ENCODE results near the gene TRMT61A. TPM values are rescaled to one million over a fixed set of nuclear protein-coding genes. Genes with fewer than 3 reads are reported as not detected.

The TRMT61A gene
- total and polyA plus RNA-seq, 9 donors: 6.4 to 9.1 (median 7.8) TPM

- no peaks in the 10 kb centered on the region for H3K27me3 ChIP-seq (ENCODE audit: control insufficient read depth, insufficient read depth, low read length)
- no peak overlapping the region for H3K4me3 ChIP-seq (ENCODE audit: low read length)
- no peak for DNase-seq
- no peak overlapping the region for H3K27ac ChIP-seq (ENCODE audit: low read length)
- H3K4me1 ChIP-seq (ENCODE audit: control insufficient read depth, insufficient read depth, low read length): peaks cover 45% of the 10 kb centered on the region
- H3K9me3 ChIP-seq (replicated peaks; ENCODE audit: control insufficient read depth, low read depth, low read length): no peaks in the 10 kb centered on the region
- 66% methylated on average over 12 of the region's 21 CpGs for WGBS (ENCODE audit: insufficient coverage)
- H3K36me3 ChIP-seq (ENCODE audit: control insufficient read depth, insufficient read depth, low read length): peaks cover 23% of the 10 kb centered on the region
These were observed 6.3 kb downstream of the TRMT61A start for GRCh38 chr14:103535081-103535890.

GRCh38 chr14:103535891-103536565 is 7.0 kb downstream of the TRMT61A start:
- H3K9me3 ChIP-seq (replicated peaks; ENCODE audit: control insufficient read depth, low read depth, low read length): no peaks in the 10 kb centered on the region
- peaks cover 16% of the 10 kb centered on the region for H3K36me3 ChIP-seq (ENCODE audit: control insufficient read depth, insufficient read depth, low read length)
- H3K27ac ChIP-seq (ENCODE audit: low read length): no peak overlapping the region
- WGBS (ENCODE audit: insufficient coverage): 67% methylated on average over 8 of the region's 11 CpGs
- no peak overlapping the region for H3K4me3 ChIP-seq (ENCODE audit: low read length)
- H3K27me3 ChIP-seq (ENCODE audit: control insufficient read depth, insufficient read depth, low read length): no peaks in the 10 kb centered on the region
- H3K4me1 ChIP-seq (ENCODE audit: control insufficient read depth, insufficient read depth, low read length): peaks cover 48% of the 10 kb centered on the region
- no peak for DNase-seq

DNA sequence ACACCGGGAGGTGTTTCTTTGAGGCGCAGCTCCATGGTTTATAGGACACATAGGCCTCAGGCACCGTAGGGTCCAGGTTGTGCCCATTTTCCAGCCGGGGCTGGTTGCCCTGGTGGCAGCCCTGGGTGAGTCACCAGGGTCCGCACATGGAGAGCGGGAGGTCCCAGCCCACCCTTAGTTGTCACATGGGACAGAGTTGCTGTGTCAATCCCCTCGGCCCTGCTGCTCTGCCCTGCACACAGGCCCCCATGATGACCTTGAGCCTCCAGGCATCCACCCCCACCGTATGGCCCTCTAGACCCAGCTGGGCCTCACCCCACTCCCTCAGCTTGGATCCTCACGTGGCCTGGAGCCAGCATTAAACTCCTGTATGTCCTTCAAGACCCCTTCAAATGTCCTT is 7.7 kb downstream of the TRMT61A start:
- no peaks in the 10 kb centered on the region for H3K9me3 ChIP-seq (replicated peaks; ENCODE audit: control insufficient read depth, low read depth, low read length)
- no peaks in the 10 kb centered on the region for H3K27me3 ChIP-seq (ENCODE audit: control insufficient read depth, insufficient read depth, low read length)
- no peak for DNase-seq
- no peak overlapping the region for H3K4me3 ChIP-seq (ENCODE audit: low read length)
- peaks cover 54% of the 10 kb centered on the region for H3K4me1 ChIP-seq (ENCODE audit: control insufficient read depth, insufficient read depth, low read length)
- WGBS (ENCODE audit: insufficient coverage): 67% methylated on average over 8 of the region's 9 CpGs
- peaks cover 14% of the 10 kb centered on the region for H3K36me3 ChIP-seq (ENCODE audit: control insufficient read depth, insufficient read depth, low read length)
- H3K27ac ChIP-seq (ENCODE audit: low read length): no peak overlapping the region

- no peak overlapping the region for H3K4me3 ChIP-seq (ENCODE audit: low read length)
- H3K27me3 ChIP-seq (ENCODE audit: control insufficient read depth, insufficient read depth, low read length): no peaks in the 10 kb centered on the region
- H3K4me1 ChIP-seq (ENCODE audit: control insufficient read depth, insufficient read depth, low read length): peaks cover 61% of the 10 kb centered on the region
- no peaks in the 10 kb centered on the region for H3K9me3 ChIP-seq (replicated peaks; ENCODE audit: control insufficient read depth, low read depth, low read length)
- 70% methylated on average over 12 of the region's 18 CpGs for WGBS (ENCODE audit: insufficient coverage)
- DNase-seq: no peak
- H3K36me3 ChIP-seq (ENCODE audit: control insufficient read depth, insufficient read depth, low read length): peaks cover 14% of the 10 kb centered on the region
- no peak overlapping the region for H3K27ac ChIP-seq (ENCODE audit: low read length)
These were observed 8.4 kb downstream of the TRMT61A start for GRCh38 chr14:103537175-103537990.

DNA sequence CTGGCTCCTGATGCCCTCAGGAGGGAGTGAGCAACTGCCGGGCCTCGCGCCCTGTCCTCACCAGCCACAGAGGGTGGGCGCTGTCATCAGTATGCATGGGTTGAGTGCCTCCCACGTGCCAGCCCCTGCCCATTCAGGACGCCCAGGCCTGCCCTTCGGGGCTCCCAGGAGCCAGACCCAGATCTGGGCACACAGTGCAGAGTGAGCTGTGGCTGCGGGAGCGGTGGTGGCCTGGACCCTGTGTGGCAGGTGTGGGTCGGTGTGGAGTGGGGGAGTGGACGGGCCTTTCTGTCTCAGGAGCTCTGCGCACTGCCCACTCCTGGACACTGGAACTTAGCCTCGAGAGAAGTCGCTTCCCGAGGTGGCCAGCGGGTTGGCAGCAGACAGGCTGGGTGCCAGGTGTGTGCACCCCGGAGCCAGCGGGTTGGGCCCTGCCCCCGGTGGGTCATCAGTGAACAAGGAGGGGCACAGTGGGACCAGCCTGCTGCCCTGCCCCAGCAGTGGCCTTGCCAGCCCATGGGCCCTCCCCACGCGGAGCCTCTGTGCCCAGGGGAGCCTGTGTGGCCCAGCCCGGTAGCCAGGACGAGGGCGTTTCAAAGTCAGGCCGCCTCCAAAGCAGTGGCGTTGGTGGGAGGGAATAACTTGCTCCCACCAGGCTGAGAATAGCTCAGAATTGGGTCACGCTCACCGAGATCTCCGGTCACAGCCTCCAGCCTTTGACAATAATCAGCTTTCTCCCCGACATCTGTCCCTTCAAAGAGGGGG is 9.5 kb downstream of the TRMT61A start:
- H3K4me3 ChIP-seq (ENCODE audit: low read length): no peak overlapping the region
- peaks cover 72% of the 10 kb centered on the region for H3K4me1 ChIP-seq (ENCODE audit: control insufficient read depth, insufficient read depth, low read length)
- no peaks in the 10 kb centered on the region for H3K9me3 ChIP-seq (replicated peaks; ENCODE audit: control insufficient read depth, low read depth, low read length)
- DNase-seq: no peak
- H3K27ac ChIP-seq (ENCODE audit: low read length): no peak overlapping the region
- peaks cover 7% of the 10 kb centered on the region for H3K36me3 ChIP-seq (ENCODE audit: control insufficient read depth, insufficient read depth, low read length)
- WGBS (ENCODE audit: insufficient coverage): 58% methylated on average over 21 of the region's 30 CpGs
- H3K27me3 ChIP-seq (ENCODE audit: control insufficient read depth, insufficient read depth, low read length): no peaks in the 10 kb centered on the region

DNA sequence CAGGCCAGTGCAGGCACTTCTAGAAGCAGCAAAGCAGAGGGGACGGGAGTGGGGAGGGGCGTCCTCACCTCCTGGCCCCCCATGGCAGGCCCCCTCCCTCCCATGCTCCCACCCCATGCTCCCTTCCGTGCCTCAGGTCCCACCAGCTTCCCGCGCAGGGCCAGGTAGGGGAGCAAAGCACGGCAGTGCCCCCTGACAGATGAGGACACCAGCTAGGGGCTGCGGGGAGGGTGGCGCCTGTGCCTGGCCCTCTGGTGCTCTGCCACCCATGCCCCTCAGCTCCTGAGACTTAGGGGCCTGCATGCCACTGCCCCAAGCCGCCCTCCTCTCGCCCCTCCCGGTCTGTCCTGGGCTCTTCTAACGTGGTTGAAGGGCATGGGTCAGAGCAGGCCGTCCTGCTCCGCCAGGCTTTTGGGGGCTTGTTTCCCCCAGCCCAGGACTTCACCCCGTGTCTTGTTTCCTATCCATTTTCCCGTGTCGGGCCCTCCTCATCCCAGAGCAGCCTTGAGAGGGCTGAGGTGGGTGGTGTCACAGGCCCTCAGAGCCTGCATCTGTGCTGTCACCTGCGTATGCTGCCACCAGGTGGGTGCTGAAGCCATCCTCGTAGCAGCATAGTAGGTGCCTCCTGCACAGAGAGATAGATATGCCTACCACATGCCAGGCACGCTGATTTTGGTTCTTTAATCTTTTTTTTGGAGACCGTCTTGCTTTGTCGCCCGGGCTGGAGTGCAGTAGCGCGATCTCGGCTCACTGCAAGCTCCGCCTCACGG is 10.2 kb downstream of the TRMT61A start:
- H3K27ac ChIP-seq (ENCODE audit: low read length): no peak overlapping the region
- no peaks in the 10 kb centered on the region for H3K9me3 ChIP-seq (replicated peaks; ENCODE audit: control insufficient read depth, low read depth, low read length)
- H3K4me3 ChIP-seq (ENCODE audit: low read length): no peak overlapping the region
- no peak for DNase-seq
- peaks cover 80% of the 10 kb centered on the region for H3K4me1 ChIP-seq (ENCODE audit: control insufficient read depth, insufficient read depth, low read length)
- H3K27me3 ChIP-seq (ENCODE audit: control insufficient read depth, insufficient read depth, low read length): no peaks in the 10 kb centered on the region
- 55% methylated on average over 23 of the region's 28 CpGs for WGBS (ENCODE audit: insufficient coverage)
- H3K36me3 ChIP-seq (ENCODE audit: control insufficient read depth, insufficient read depth, low read length): peaks cover 5% of the 10 kb centered on the region

GRCh38 chr14:103540821-103541708 is 12.1 kb downstream of the TRMT61A start:
- H3K27me3 ChIP-seq (ENCODE audit: control insufficient read depth, insufficient read depth, low read length): no peaks in the 10 kb centered on the region
- WGBS (ENCODE audit: insufficient coverage): 48% methylated on average over 16 of the region's 17 CpGs
- DNase-seq: no peak
- H3K9me3 ChIP-seq (replicated peaks; ENCODE audit: control insufficient read depth, low read depth, low read length): no peaks in the 10 kb centered on the region
- peaks cover 4% of the 10 kb centered on the region for H3K36me3 ChIP-seq (ENCODE audit: control insufficient read depth, insufficient read depth, low read length)
- H3K27ac ChIP-seq (ENCODE audit: low read length): peak overlapping the region; percentile 87
- peaks cover 95% of the 10 kb centered on the region for H3K4me1 ChIP-seq (ENCODE audit: control insufficient read depth, insufficient read depth, low read length)
- no peak overlapping the region for H3K4me3 ChIP-seq (ENCODE audit: low read length)

GRCh38 chr14:103541709-103542604 is 13.0 kb downstream of the TRMT61A start:
- H3K4me3 ChIP-seq (ENCODE audit: low read length): no peak overlapping the region
- 64% methylated on average over 27 of the region's 33 CpGs for WGBS (ENCODE audit: insufficient coverage)

More at GRCh38 chr14:103541709-103542604, 13.0 kb downstream of the TRMT61A start:
- DNase-seq: no peak
- Histone ChIP-seq H3K9me3 (replicated peaks; ENCODE audit: control insufficient read depth, low read depth, low read length) (no peaks in the 10 kb centered on the region), H3K4me1 (ENCODE audit: control insufficient read depth, insufficient read depth, low read length) (peaks cover 99% of the 10 kb centered on the region), H3K27me3 (ENCODE audit: control insufficient read depth, insufficient read depth, low read length) (no peaks in the 10 kb centered on the region), H3K27ac (ENCODE audit: low read length) (peak overlapping the region; percentile 87), H3K36me3 (ENCODE audit: control insufficient read depth, insufficient read depth, low read length) (no peaks in the 10 kb centered on the region)
